Astrocyte of the cerebellum (primary cell): Measurements from ENCODE around the gene PRDX6.
"Not testable (repeated sequence)": the region's sequence is repeated elsewhere in the genome, so short reads cannot be mapped to it uniquely, and the experiment has no call there.

Source experiments
- DNase-seq: peaks from one replicate; pipeline ENCODE4 v3.0.0-alpha.2; 2011; ENCODE audit warnings: low read depth
- H3K4me3 ChIP-seq: 2 replicates; pipeline ENCODE4 v1.5.1; 2011; ENCODE audit warnings: mild to moderate bottlenecking, low read depth, low read length, moderate library complexity
- in situ Hi-C: cut with HindIII; loops from 2 replicates; pipeline ENCODE4 v1.10.0; 2017; ENCODE audit warnings: low sequenced_read_pairs
- TF ChIP-seq, protein P1 (sequence below): IDR thresholded peaks from 2 replicates; pipeline ENCODE4 v1.5.1; 2012; ENCODE audit warnings: low read length, low read depth, moderate library complexity, mild to moderate bottlenecking; ENCODE audit errors: missing control alignments

Gene PRDX6

DNA sequence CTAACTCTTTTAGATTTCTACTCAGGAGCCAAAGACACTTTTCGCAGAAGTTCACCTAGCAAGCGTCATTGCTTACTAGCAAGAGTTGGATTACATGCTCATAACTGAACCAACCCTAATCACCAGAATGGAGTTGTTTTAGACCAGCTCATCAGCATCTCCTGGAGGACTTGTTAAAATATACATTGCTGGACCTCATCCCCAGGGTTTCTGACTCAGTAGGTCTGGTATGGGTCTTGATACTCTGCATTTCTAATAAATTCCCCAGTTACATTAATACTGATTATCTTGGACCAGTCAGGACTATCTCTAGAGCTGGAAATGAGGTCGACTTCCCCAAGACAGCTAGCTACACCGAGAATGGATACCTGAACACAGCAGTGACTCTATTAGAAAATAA lies 9.7 kb upstream of the PRDX6 start:
- TF ChIP-seq, protein P1, sequence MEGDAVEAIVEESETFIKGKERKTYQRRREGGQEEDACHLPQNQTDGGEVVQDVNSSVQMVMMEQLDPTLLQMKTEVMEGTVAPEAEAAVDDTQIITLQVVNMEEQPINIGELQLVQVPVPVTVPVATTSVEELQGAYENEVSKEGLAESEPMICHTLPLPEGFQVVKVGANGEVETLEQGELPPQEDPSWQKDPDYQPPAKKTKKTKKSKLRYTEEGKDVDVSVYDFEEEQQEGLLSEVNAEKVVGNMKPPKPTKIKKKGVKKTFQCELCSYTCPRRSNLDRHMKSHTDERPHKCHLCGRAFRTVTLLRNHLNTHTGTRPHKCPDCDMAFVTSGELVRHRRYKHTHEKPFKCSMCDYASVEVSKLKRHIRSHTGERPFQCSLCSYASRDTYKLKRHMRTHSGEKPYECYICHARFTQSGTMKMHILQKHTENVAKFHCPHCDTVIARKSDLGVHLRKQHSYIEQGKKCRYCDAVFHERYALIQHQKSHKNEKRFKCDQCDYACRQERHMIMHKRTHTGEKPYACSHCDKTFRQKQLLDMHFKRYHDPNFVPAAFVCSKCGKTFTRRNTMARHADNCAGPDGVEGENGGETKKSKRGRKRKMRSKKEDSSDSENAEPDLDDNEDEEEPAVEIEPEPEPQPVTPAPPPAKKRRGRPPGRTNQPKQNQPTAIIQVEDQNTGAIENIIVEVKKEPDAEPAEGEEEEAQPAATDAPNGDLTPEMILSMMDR = no peak
- no peak for DNase-seq
- no peak overlapping the region for H3K4me3 ChIP-seq
- in situ Hi-C loops = no loop called here

GRCh38 chr1:173469656-173470055 lies 7.5 kb upstream of the PRDX6 start:
- in situ Hi-C loops = no loop called here
- TF ChIP-seq, protein P1 = no peak
- H3K4me3 ChIP-seq = no peak overlapping the region
- DNase-seq = no peak

DNA sequence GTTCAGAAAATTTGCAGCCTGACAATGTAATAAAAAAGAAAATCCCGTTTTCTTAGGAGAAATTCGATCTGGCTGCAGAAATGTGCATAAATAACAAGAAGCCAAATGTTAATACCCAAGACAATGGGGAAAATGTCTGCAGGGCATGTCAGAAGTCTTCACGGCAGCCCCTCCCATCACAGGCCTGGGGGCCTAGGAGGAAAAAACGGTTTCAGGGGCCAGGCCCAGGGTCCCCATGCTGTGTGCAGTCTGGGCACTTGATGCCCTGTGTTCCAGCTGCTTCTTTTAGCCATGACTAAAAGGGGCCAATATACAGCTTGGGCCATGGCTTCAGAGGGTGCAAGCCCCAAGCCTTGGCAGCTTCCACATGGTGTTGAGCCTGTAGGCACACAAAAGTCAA lies 6.5 kb upstream of the PRDX6 start:
- TF ChIP-seq, protein P1 = no peak
- in situ Hi-C loops = no loop called here
- DNase-seq = no peak
- H3K4me3 ChIP-seq = no peak overlapping the region

GRCh38 chr1:173473599-173474011 lies 3.5 kb upstream of the PRDX6 start:
- DNase-seq = no peak
- TF ChIP-seq, protein P1 = no peak
- no peak overlapping the region for H3K4me3 ChIP-seq
- in situ Hi-C loops = no loop called here

- no peak for DNase-seq
- in situ Hi-C loops = no loop called here
- H3K4me3 ChIP-seq = no peak overlapping the region
- TF ChIP-seq, protein P1 = no peak
Observed at GRCh38 chr1:173474097-173474779, 2.9 kb upstream of the PRDX6 start.

DNA sequence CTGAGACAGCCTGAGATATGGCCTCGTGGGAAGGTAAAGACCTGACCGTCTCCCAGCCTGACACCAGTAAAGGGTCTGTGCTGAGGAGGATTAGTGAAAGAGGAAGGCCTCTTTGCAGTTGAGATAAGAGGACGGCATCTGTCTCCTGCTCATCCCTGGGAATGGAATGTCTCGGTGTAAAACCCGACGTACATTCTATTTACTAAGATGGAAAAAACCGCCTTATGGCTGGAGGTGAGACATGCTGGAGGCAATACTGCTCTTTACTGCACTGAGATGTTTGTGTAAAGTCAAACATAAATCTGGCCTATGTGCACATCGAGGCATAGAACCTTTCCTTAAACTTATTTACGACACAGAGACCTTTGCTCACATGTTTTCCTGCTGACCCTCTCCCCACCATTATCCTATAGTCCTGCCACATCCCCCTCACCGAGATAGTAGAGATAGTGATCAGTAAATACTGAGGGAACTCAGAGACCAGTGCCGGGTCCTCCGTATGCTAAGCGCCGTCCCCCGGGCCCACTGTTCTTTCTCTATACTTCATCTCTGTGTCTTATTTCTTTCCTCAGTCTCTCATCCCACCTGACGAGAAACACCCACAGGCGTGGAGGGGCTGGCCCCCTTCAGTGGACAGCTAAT lies 2.2 kb upstream of the PRDX6 start:
- H3K4me3 ChIP-seq = peak overlapping the region; percentile 78
- in situ Hi-C loops = not testable (repeated sequence)

DNA sequence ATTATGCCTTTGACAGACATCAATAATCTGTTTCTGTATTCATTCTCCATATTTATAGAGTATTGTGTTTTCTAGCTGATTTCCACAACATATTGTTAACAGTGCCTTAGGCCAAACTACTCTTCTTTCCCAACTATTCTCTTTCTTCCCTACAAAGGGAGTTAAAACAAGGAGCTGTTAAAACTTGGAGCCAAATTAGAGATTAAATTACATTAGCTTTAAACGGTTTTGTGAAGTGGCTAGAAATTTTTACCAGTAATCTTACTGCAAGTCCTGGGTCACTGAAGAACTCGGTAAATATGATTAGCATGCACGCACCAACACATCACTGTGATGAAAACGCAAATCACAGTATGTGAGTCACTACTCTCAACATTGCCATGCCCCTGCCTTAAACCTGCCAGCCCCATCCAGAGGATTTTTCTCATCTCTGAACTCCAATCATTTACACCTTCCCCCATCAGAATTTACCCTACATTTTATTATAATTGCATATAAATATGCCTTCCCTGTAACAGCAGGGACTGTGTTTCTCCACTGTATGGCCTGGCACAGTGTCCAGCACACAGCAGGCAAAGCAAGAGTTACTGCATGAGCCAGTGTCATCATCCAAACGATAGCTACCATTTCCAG lies 1.5 kb upstream of the PRDX6 start:
- peak overlapping the region; percentile 78 for H3K4me3 ChIP-seq
- in situ Hi-C loops = no loop called here
- TF ChIP-seq, protein P1 = no peak
- no peak for DNase-seq

More for the DNA sequence above, 2.2 kb upstream of the PRDX6 start:
- not testable (repeated sequence) for DNase-seq
